ENCODE measurements around the gene PIPOX. TPM values are rescaled to one million over a fixed set of nuclear protein-coding genes. Genes with fewer than 3 reads are reported as not detected.
A peak's percentile ranks its signal among the peaks of the same experiment; 100 is the strongest.

PIPOX gene
- 1 to 10 TPM; 2.5 to 4.2 TPM for total RNA-seq

- peak; percentile 18 for DNase-seq
- no peaks in the 10 kb centered on the region for H3K36me3 Mint-ChIP-seq (ENCODE audit: low read depth)
- intact Hi-C loops (cut with micrococcal nuclease): no loop called here
- H3K4me1 Mint-ChIP-seq (ENCODE audit: low read depth): peaks cover 6% of the 10 kb centered on the region
- no peaks in the 10 kb centered on the region for H3K27me3 Mint-ChIP-seq (ENCODE audit: low read depth)
- no peaks in the 10 kb centered on the region for H3K9me3 Mint-ChIP-seq
- H3K4me3 Mint-ChIP-seq: no peak within 1 kb of the TSS
- H3K27ac Mint-ChIP-seq: no peak within 1 kb of the TSS
- CTCF ChIA-PET: interaction anchor here (0.6 to 1.4 kb wide), 2 partner anchors 74 to 181 kb away, joined by 3 read pairs; no protein-coding TSS in a partner anchor
These were observed at the start of gene PIPOX for GRCh38 chr17:29042679-29043538. Gene PIPOX (plus strand): TSS chr17:29043141. CDS start chr17:29043226, 85 bp downstream.

- Mint-ChIP-seq H3K36me3 (ENCODE audit: low read depth) (no peaks in the 10 kb centered on the region), H3K4me3 (no peak overlapping the region), H3K9me3 (no peaks in the 10 kb centered on the region), H3K27me3 (ENCODE audit: low read depth) (peaks cover 17% of the 10 kb centered on the region), H3K27ac (no peak overlapping the region), H3K4me1 (ENCODE audit: low read depth) (no peaks in the 10 kb centered on the region)
- intact Hi-C loops (cut with micrococcal nuclease): loop anchor here (2.0 kb wide), 1 partner anchor 15 kb away; no protein-coding TSS in a partner anchor
- no peak for DNase-seq
- CTCF ChIA-PET: interaction anchor here (0.6 to 1.2 kb wide), 3 partner anchors 25 to 1072 kb away, joined by 3 read pairs; no protein-coding TSS in a partner anchor
These were observed 49.1 kb upstream of the PIPOX start for GRCh38 chr17:28993645-28994426.

GRCh38 chr17:28996554-28997096 lies 46.3 kb upstream of the PIPOX start:
- H3K4me1 Mint-ChIP-seq (ENCODE audit: low read depth): no peaks in the 10 kb centered on the region
- CTCF ChIA-PET: no interaction called here
- H3K27me3 Mint-ChIP-seq (ENCODE audit: low read depth): peaks cover 22% of the 10 kb centered on the region
- H3K4me3 Mint-ChIP-seq: no peak overlapping the region
- no peak for DNase-seq
- H3K36me3 Mint-ChIP-seq (ENCODE audit: low read depth): no peaks in the 10 kb centered on the region
- intact Hi-C loops (cut with micrococcal nuclease): no loop called here
- no peaks in the 10 kb centered on the region for H3K9me3 Mint-ChIP-seq
- H3K27ac Mint-ChIP-seq: no peak overlapping the region

GRCh38 chr17:28997806-28998205 lies 45.1 kb upstream of the PIPOX start:
- H3K36me3 Mint-ChIP-seq (ENCODE audit: low read depth): no peaks in the 10 kb centered on the region
- H3K27me3 Mint-ChIP-seq (ENCODE audit: low read depth): peaks cover 24% of the 10 kb centered on the region
- H3K4me3 Mint-ChIP-seq: no peak overlapping the region
- intact Hi-C loops (cut with micrococcal nuclease): no loop called here
- CTCF ChIA-PET: no interaction called here
- H3K4me1 Mint-ChIP-seq (ENCODE audit: low read depth): no peaks in the 10 kb centered on the region
- no peaks in the 10 kb centered on the region for H3K9me3 Mint-ChIP-seq
- no peak for DNase-seq
- H3K27ac Mint-ChIP-seq: no peak overlapping the region

- H3K9me3 Mint-ChIP-seq: no peaks in the 10 kb centered on the region
- CTCF ChIA-PET: no interaction called here
- intact Hi-C loops (cut with micrococcal nuclease): no loop called here
- H3K36me3 Mint-ChIP-seq (ENCODE audit: low read depth): no peaks in the 10 kb centered on the region
- no peak overlapping the region for H3K4me3 Mint-ChIP-seq
- H3K4me1 Mint-ChIP-seq (ENCODE audit: low read depth): no peaks in the 10 kb centered on the region
- peaks cover 35% of the 10 kb centered on the region for H3K27me3 Mint-ChIP-seq (ENCODE audit: low read depth)
- H3K27ac Mint-ChIP-seq: no peak overlapping the region
- DNase-seq: no peak
These were observed 43.7 kb upstream of the PIPOX start for GRCh38 chr17:28999206-28999605.

- no peak for DNase-seq
- Mint-ChIP-seq H3K27ac (no peak overlapping the region), H3K27me3 (ENCODE audit: low read depth) (peaks cover 44% of the 10 kb centered on the region), H3K36me3 (ENCODE audit: low read depth) (no peaks in the 10 kb centered on the region), H3K4me3 (no peak overlapping the region), H3K4me1 (ENCODE audit: low read depth) (no peaks in the 10 kb centered on the region), H3K9me3 (no peaks in the 10 kb centered on the region)
- intact Hi-C loops (cut with micrococcal nuclease): no loop called here
- CTCF ChIA-PET: interaction anchor here (0.6 to 1.1 kb wide), 3 partner anchors 35 to 115 kb away, joined by 3 read pairs; no protein-coding TSS in a partner anchor
These were observed 42.0 kb upstream of the PIPOX start for GRCh38 chr17:29000973-29001372.

- Mint-ChIP-seq H3K4me1 (ENCODE audit: low read depth) (no peaks in the 10 kb centered on the region), H3K4me3 (no peak overlapping the region), H3K27me3 (ENCODE audit: low read depth) (peaks cover 45% of the 10 kb centered on the region), H3K36me3 (ENCODE audit: low read depth) (no peaks in the 10 kb centered on the region), H3K27ac (no peak overlapping the region), H3K9me3 (no peaks in the 10 kb centered on the region)
- CTCF ChIA-PET: interaction anchor here (2.3 kb wide), 1 partner anchor 37 kb away, joined by 6 read pairs; no protein-coding TSS in a partner anchor
- intact Hi-C loops (cut with micrococcal nuclease): no loop called here
- DNase-seq: no peak
These were observed 40.1 kb upstream of the PIPOX start for GRCh38 chr17:29002811-29003210.

- Mint-ChIP-seq H3K36me3 (ENCODE audit: low read depth) (no peaks in the 10 kb centered on the region), H3K4me3 (no peak overlapping the region), H3K9me3 (no peaks in the 10 kb centered on the region), H3K27me3 (ENCODE audit: low read depth) (peaks cover 47% of the 10 kb centered on the region), H3K27ac (no peak overlapping the region), H3K4me1 (ENCODE audit: low read depth) (no peaks in the 10 kb centered on the region)
- CTCF ChIA-PET: interaction anchor here (2.3 kb wide), 1 partner anchor 38 kb away, joined by 6 read pairs; no protein-coding TSS in a partner anchor
- intact Hi-C loops (cut with micrococcal nuclease): no loop called here
- no peak for DNase-seq
These were observed 39.7 kb upstream of the PIPOX start for GRCh38 chr17:29003289-29003688.

GRCh38 chr17:29004081-29004692 lies 38.8 kb upstream of the PIPOX start:
- intact Hi-C loops (cut with micrococcal nuclease): no loop called here
- CTCF ChIA-PET: interaction anchor here (0.9 to 1.3 kb wide), 2 partner anchors 39 to 155 kb away, joined by 3 read pairs; no protein-coding TSS in a partner anchor
- no peaks in the 10 kb centered on the region for H3K4me1 Mint-ChIP-seq (ENCODE audit: low read depth)
- peaks cover 48% of the 10 kb centered on the region for H3K27me3 Mint-ChIP-seq (ENCODE audit: low read depth)
- H3K36me3 Mint-ChIP-seq (ENCODE audit: low read depth): no peaks in the 10 kb centered on the region
- no peak overlapping the region for H3K27ac Mint-ChIP-seq
- H3K9me3 Mint-ChIP-seq: no peaks in the 10 kb centered on the region
- DNase-seq: no peak
- no peak overlapping the region for H3K4me3 Mint-ChIP-seq

- no peak within 1 kb of the TSS for H3K27ac Mint-ChIP-seq
- H3K4me1 Mint-ChIP-seq (ENCODE audit: low read depth): no peaks in the 10 kb centered on the region
- no peaks in the 10 kb centered on the region for H3K36me3 Mint-ChIP-seq (ENCODE audit: low read depth)
- no peak within 1 kb of the TSS for H3K4me3 Mint-ChIP-seq
- CTCF ChIA-PET: interaction anchor here (1.0 to 1.1 kb wide), 2 partner anchors 40 to 111 kb away, joined by 3 to 4 read pairs; no protein-coding TSS in a partner anchor
- peak; percentile 82 for DNase-seq
- intact Hi-C loops (cut with micrococcal nuclease): no loop called here
- peaks cover 48% of the 10 kb centered on the region for H3K27me3 Mint-ChIP-seq (ENCODE audit: low read depth)
- no peaks in the 10 kb centered on the region for H3K9me3 Mint-ChIP-seq
These were observed 36.9 kb upstream of the PIPOX start, which contains the start of gene SEZ6 for GRCh38 chr17:29005936-29006511. Gene SEZ6 (minus strand): TSS chr17:29006033. CDS start chr17:29005869, 164 bp downstream.

- Mint-ChIP-seq H3K4me1 (ENCODE audit: low read depth) (peaks cover 2% of the 10 kb centered on the region), H3K27ac (no peak overlapping the region), H3K27me3 (ENCODE audit: low read depth) (peaks cover 45% of the 10 kb centered on the region), H3K9me3 (no peaks in the 10 kb centered on the region), H3K4me3 (no peak overlapping the region), H3K36me3 (ENCODE audit: low read depth) (no peaks in the 10 kb centered on the region)
- intact Hi-C loops (cut with micrococcal nuclease): no loop called here
- DNase-seq: no peak
- CTCF ChIA-PET: interaction anchor here (0.6 kb wide), 1 partner anchor 109 kb away, joined by 3 read pairs; no protein-coding TSS in a partner anchor
These were observed 35.5 kb upstream of the PIPOX start for GRCh38 chr17:29007456-29007855.

Measured in activated naive CD4-positive, alpha-beta T cell treated with anti-CD3 and anti-CD28 coated beads for 36 hours (primary cell).